ENCODE data around the gene TAS2R20.
"Not testable (repeated sequence)": the region's sequence is repeated elsewhere in the genome, so short reads cannot be mapped to it uniquely, and the experiment has no call there.

Gene TAS2R20, protein sequence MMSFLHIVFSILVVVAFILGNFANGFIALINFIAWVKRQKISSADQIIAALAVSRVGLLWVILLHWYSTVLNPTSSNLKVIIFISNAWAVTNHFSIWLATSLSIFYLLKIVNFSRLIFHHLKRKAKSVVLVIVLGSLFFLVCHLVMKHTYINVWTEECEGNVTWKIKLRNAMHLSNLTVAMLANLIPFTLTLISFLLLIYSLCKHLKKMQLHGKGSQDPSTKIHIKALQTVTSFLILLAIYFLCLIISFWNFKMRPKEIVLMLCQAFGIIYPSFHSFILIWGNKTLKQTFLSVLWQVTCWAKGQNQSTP

DNA sequence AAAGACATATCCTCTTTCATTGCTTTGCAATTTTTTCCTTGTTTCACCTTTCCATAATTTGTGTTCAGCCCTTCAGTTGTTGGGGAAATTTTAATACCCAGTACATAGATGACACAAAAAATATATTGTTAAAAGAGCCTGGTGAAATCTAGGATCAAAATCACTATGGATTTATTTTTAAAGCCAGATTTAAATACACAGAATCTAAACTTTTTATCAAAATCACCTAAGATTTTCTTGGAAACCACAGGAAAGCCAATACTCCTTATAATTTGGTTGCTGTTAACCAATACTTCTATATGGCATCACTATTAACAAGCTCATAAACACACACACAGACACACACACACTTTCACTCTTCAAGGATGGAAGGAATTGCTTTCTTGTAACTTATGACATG is at the start of gene TAS2R20:
Gene TAS2R20, minus strand, starts transcription at position 101 of the 400 bp plus-strand sequence. CDS start 429 bp downstream, outside the sequence.
- DNase-seq: no peak

DNA sequence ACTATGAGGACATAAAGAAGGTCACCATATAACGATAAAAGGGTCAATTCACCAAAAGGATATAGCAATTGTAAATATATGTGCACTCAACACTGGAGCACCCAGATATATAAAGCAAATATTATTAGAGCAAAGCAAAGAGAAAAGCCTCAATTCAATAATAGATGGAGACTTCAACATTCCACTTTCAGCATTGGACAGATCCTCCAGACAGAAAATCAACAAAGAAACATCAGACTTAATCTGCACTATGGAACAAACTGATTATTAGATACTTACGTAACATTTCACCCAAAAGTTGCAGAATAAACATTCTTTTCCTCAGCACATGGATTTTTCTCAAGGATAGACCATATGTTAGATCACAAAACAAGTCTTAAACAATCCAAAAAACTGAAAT is 43.3 kb upstream of the TAS2R20 start:
- not testable (repeated sequence) for DNase-seq

DNA sequence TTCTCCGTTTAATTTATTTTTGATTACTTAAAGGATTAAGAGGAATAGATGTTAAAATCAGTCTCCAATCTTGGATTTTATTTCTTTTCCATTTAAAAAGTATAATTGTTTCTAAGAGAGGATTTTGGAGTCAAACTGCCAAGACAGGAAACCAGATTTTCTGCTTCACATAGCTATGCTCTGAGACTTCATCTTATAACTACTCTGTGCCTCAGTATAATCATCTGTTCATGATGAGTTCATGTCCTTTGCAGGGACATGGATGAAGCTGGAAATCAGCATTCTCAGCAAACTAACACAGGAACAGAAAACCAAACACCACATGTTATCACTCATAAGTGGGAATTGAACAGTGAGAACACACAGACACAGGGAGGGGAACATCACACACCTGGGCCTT is 42.1 kb upstream of the TAS2R20 start:
- DNase-seq: no peak

DNA sequence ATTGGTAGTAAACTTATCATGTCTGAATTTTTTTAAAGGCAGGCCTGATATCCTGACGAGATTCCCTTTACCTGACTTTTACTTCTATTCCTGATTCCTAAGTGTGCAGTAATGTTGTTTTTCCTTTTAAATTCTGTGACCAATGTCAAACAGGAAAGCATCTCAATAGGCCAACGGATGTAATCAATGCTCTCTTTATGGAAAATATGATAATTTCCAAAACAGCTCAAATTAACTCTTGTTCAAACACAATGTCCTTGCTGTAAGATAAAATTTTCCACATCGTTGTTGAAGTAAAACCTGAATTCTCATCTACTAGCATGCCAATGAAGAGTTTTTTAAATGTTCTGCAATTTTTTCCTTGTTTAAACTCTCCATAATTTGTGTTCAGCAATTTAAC is 41.1 kb upstream of the TAS2R20 start:
- DNase-seq: no peak

DNA sequence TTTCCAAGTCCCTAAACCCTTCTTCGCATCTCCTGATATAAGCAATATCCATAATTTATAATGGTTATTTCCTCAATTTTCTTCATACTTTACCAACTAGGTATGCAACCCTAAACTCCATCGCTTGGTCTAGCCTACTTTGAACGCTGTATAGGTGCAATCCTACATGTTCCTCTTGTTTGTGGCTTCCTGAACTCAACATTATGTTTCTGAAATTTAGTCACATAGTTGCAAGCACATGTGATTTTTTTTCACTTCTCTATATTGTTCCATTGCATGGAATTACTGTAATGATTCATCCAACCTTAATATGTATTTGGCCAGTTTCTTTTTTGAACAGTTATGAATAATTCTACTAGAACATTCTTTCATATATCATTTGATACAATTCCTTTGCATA is 35.9 kb upstream of the TAS2R20 start:
- not testable (repeated sequence) for DNase-seq

DNA sequence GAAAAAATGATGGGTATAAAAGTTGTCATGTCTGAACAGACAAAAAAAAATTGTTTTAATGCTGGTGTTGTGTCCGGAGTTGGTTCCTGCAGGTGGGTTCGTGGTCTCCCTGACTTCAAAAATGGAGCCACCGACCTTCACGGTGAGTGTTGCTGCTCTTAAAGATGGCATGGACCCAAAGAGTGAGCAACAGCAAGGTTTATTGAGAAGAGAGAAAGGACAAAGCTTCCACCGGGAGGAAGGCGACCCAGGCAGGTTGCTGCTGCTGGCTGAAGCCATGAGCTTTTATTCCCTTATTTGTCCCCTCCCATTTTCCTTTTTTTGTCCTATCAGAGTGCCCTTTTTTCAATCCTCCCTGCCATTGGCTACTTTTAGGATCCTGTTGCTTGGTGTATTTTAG is 33.2 kb upstream of the TAS2R20 start, which contains the start of gene TAS2R31:
Gene TAS2R31, minus strand, starts transcription at position 101 of the 400 bp plus-strand sequence. Its CDS starts 72 bp downstream, at position 29.
- no peak for DNase-seq

DNA sequence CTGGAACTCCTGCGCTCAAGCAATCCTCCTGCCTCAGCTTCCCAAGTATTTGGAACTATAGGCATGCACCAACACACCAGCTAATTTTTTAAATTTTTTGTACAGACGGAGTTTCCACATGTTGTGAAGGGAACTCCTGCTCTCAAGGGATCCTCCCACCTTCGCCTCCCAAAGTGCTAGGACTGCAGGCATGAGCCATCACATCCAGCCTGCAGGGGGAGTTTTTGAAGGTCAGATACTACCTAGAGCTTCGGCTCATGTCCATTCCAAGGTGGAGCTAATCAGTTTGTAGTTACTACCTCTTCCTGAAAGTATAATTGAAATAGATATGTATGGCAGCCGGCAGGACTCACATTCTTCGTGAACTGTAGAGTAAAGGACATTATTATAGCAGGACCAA is 28.0 kb upstream of the TAS2R20 start:
- DNase-seq: no peak

DNA sequence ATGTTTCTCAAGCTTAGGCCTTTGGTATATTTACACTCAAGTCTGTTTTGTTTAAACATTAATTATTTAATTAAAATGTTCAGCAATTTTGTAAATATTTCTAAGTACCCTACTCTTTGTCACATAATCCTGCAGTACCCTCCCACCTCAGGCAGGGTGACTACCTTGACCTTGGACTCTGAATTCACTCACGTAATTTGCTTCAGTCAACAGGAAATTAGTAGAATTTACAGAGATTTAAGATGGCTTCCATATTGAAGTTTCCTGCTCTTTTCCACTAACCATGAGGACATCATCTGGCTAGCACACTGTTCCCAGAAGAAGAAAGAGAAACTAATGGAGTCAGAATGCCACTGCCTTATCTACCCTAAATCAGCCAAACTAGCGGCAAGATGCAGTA is 25.3 kb upstream of the TAS2R20 start:
- DNase-seq: no peak

DNA sequence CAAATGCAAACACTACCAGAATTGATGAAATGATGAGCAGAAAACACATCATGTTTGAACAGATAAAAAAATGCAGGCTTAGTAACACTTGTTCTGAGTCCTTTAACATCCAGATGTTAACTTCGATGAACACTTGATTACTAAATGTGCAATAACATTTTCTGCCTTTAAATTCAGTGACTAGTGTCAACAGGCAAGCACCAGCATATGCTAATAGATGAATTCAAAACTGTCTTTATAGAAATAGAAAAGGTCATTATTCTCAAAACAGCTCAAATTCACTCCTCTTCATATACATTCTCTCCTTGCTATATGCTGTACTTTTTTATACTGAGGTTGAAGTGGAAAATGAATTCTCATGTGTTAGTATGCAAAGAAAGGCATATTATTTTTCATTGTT is 24.4 kb upstream of the TAS2R20 start, which contains the start of gene TAS2R19:
Gene TAS2R19, minus strand, starts transcription at position 101 of the 400 bp plus-strand sequence. Its CDS starts 49 bp downstream, at position 52.
- no peak for DNase-seq

DNA sequence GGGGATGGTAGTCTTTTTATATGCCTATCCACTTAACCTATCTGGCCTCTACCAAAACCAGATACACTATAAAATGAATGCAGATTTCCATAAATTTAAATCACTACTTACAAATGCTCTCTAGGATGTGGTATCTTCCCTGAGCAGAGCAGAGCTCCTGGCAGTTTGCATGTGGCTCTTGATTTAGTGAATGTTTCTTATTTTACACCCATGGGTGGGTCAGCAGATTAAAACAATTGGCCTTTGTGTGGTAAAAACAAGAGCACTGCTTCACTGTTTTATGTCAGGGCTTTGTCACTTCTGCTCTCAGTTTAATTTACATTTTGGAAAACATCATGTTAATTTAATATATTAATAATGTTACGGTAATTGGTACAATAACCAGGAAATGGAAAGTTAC is 18.8 kb upstream of the TAS2R20 start:
- no peak for DNase-seq

DNA sequence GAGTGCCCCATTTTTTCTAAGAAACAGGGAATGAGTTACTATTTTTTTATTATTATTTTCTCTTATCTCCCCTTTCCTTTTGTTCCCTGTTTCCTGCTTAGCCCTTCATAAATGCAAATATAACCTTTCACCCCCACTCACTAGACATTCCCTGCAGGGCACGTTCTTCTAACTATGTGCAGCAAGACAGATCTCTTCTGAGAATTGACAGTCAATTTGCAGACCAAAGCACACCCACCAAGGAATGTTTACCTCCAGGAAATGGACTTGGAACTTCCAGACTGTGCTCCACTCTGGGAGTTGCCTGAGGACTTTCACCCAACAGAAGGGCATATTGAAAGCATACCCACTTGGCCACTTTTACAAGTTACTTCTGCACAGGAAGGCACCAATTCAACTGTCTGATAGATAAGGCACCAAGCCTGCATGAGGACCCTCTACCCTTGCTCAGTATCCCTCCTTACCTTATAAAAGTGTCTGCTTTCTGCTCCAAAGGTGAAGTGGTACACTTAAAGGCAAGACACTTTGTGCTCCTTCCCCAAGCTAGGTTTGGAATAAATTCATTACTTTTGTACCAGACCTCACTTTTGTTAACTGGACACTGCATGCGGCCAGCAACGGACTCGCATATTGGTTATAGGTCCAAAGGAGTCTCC is 17.8 kb upstream of the TAS2R20 start:
- DNase-seq: no peak

DNA sequence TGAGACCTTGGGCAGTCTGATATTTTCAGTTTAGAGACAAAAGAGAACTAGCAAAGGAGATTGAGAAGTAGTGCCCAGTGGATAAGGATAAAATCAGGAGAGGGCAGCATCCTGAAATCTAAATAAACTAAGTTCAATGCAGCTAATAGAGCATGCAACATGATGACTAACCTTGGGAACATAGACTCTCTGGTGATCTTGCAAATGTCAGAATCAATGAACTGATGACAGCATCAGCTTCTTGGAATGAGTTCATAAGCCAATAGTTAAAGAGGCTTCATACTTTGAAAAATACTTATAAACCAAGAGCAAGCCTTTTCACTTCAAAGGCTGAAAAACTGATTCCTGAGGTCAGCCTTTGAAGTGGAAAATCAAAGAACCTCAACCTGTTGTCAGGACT is 16.1 kb upstream of the TAS2R20 start:
- no peak for DNase-seq

DNA sequence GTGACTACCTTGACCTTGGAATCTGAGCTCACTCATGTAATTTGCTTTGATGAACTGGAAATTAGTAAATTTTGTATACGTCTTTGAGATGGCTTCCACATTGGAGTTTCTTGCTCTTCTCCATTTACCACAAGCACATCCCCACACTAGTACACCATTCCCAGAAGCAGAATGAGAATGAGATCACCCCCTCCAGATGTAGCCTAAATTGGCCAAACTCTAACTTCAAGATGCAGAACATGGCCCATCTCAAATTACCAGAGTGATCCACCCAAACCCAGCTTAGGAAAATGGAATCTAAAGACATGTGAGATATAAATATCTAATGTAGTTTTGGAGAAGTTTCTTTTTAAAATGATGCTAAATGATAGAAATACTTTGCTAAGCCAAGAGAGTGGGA is 9.5 kb upstream of the TAS2R20 start:
- no peak for DNase-seq

DNA sequence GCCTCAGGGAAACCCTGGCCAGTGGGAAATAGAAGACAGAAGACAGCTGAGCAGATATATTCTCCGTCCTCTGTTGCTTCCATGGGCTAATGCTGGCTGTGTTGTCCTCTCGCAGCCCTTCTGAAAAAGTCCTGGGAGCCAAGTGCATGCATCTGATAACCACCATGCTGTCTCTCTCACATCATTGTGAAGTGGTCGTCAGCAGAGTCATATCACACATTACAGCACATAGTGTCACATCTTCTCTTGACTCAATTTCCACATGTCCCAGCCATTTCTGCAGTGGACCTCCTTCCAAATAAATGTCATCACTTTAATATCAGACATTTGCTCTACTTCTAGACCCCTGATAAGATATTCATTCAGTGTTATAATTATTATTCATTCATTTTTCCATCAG is 3.8 kb downstream of the TAS2R20 start:
- no peak for DNase-seq

DNA sequence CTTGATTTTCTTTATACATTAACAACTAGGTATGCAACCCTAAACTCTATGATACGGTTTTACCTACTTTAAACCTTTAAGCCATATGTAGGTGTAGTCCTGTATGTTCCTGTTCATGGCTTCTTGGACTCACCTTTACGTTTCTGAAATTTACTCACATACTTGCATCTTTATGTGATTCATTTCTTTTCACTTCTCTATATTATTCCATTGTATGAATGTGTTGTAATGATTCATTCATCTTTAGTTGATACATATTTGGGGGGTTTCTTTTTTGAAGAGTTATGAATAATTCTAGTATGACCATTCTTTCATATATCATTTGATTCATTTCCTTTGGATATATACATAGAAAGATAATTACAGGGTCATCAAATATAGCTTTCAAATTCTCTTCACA is 9.0 kb downstream of the TAS2R20 start:
- DNase-seq: no peak

DNA sequence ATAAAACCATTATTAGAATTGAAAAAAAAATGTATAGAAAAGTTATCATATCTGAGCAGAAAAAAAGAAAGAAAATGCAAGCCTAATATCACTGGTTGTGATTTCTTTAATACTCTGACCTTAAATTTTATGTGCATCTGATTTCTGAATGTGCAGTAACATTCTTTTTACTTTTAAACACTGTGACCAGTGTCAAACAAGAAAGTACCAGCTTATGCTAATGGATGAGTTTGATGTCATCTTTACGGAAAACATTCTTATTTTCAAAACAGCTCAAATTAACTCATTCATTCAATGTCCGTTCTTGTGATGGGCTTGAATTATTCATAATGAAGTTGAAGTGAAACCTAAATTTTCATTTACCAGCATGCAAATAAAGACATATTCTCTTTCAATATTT is 11.3 kb downstream of the TAS2R20 start, which contains the start of gene TAS2R50:
Gene TAS2R50, minus strand, starts transcription at position 101 of the 400 bp plus-strand sequence. Its CDS starts 52 bp downstream, at position 49.
- DNase-seq: no peak

DNA sequence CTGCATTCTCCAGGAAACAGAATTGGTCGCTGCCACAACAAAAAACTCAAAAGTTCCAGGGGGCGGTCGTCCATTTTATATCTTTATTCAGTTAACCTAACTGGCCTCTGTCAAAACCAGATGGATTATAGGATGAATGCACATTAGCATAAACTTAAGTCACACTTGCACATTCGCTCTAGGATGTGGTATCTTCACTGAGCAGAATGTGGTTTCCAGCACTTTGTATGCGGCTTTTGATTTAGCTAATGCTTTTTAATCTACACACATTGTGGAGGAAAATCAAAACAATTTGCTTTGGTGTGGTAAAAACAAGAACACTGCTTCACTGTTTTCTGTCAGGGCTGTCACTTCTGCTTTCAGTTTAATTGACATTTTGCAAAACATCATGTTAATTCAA is 15.9 kb downstream of the TAS2R20 start:
- DNase-seq: no peak

DNA sequence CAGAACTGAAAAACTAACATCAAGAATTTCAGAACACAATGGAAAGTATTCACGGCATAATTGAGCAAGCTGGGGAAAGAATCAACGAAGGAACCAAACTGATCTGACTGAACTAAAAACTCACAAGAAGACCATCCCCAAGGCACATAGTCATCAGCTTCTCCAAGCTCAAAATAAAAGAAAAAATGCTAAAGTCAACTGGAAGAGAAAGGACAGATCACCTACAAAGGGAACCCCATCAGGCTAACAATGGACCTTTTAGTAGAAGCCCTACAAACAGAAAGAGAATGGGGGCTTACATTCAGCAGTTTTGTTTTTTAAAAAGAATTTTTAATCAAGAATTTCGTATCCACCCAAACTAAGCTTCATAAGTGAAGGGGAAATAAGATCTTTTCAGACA is 23.1 kb downstream of the TAS2R20 start:
- no peak for DNase-seq

DNA sequence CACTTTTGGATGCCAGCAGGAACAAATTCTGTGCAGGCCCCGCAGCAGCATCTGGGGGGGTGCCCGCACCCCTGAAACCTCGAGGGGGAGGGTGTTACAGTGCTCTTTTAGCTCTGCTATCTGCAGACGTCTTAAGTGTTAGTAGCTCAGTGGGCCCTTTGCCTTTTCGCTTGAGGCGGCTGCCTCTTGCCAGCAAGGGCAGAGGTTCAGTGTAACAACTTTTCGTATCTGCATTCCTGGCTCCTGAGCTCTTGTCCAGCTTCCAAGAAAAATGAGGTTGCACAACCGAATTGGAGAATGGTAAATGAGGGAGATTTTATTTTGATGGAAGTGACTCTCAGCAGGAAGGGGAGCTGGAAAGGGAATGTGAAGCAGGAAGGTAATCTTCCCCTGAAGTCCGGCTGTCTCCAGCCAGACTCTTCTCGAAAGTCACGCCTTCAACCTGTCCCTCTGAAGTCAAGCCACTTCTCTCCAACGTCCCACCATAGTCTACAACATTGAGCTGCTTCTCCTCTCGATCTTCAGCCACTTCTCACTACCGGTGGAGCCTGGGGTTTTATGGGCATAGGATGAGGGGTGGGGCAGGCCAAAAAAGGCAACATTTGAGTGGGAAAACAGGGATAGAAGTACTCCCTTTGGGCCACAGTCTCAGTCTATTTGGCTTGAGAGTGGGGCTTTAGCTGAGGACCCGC is 29.2 kb downstream of the TAS2R20 start:
- no peak for DNase-seq

DNA sequence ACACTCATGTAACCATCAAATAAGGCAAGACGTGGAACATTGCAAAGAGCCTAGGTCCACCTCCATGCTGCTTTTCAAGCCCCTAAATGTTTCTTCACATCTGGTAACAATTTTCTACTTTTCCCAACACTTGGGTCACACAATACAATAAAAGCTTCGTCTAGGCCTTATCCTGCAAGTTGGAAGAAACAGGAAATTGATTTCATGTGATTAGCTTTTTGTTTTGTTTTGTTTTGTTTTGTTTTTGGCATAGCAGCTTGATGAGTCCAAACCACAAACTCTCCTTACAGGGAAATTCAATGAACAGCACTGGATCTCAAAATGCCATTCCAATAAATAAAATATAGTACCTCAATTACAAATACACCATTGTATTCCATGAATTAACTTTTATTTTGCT is 30.7 kb downstream of the TAS2R20 start:
- no peak for DNase-seq

DNA sequence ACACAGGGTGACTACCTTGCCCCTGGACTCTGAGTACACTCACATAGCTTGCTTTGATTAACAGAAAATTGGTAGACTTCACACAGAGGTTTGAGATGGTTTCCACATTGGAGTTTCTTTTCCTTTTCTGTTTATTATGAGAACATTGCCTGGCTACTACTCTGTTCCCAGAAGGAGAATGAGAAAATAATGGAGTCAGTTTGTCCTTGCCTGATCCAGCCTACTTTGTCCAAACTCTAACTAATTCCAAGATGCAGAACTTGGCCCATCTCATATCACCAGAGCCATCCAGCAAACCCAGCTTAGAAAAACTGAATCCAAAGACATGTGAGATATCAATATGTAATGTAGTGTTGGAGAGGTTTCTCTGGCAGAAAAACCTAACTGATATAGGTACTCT is 31.8 kb downstream of the TAS2R20 start:
- DNase-seq: no peak

DNA sequence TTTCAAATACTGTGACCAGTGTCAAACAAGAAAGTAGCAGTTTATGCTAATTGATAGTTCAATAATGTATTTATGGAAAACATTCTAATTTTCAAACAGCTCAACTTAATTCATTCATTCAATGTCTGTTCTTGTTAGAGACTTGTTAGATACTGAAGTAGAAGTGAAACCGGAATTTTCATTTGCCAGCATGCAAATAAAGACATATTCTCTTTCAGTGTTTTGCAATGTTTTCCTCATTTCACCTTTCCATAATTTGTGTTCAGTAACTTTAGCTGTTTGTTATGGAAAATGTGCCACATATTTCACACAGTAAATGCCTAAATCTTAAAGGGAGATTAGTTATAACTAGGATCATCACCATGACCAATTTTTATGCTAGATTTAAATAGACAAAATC is 32.6 kb downstream of the TAS2R20 start:
- DNase-seq: no peak

DNA sequence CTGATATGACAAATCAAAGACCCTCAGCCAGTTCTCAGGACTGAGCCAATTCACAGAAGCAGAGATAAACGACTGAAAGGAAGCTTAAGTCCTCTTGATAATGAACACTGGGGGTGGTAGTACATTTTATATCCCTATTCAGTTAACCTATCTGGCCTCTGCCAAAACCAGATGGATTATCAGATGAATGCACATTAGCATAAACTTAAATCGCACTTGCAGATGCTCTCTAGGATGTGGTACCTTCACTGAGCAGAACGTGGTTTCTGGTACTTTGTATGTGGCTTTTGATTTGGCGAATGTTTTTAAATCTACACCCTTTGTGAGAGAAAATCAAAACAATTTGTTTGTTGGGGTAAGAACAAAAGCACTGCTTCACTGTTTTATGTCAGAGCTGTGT is 37.9 kb downstream of the TAS2R20 start:
- no peak for DNase-seq

DNA sequence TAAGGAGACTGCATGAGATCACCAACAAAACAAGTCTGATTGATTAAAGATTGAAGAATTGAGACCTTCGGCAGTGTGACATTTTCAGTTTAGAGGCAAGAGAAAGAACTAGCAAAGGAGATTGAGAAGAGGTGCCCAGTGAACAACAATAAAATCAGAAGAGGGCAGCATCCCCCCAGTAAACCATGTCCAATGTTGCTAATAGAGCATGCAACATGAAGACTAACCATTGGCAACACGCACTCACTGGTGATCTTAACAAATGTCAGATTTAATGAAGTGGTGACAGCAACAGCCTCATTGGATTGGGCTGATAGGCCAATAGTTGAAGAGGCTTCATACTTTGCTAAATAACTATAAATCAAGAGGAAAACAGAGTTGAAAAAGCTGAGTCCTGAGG is 38.3 kb downstream of the TAS2R20 start:
- DNase-seq: no peak
